ENCODE results near the gene GDPD4.

GDPD4 gene

GRCh38 chr11:77175021-77175842, 126.3 kb downstream of the GDPD4 start:
- DNase-seq (ENCODE audit: low spot score), result no peak

- no peak for DNase-seq (ENCODE audit: low spot score)
Measured at GRCh38 chr11:77174559-77174958, 126.9 kb downstream of the GDPD4 start.

GRCh38 chr11:77173494-77173893, 128.0 kb downstream of the GDPD4 start:
- no peak for DNase-seq (ENCODE audit: low spot score)

GRCh38 chr11:77172666-77172982, 128.9 kb downstream of the GDPD4 start:
- DNase-seq (ENCODE audit: low spot score), result no peak

GRCh38 chr11:77171885-77172665, 129.4 kb downstream of the GDPD4 start:
- no peak for DNase-seq (ENCODE audit: low spot score)

DNA sequence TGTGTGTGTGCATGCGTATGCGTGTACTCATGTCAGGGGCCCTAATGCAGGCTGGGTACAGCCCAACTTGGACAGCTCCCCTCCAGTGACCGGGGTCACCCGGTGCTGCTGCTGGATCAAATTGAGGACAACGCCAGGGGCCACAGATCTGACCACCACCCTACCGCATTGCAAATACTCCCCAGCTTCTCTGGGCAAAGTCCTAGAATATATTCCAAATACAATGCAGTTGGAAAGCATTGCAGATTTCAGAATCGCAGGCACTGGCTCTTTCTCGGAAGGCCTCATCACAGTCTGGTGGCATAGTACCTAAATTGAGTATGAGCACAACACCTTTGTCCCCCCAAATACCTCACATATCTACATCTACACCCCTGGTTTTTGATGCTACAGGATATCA, 130.2 kb downstream of the GDPD4 start:
- no peak for DNase-seq (ENCODE audit: low spot score)

DNA sequence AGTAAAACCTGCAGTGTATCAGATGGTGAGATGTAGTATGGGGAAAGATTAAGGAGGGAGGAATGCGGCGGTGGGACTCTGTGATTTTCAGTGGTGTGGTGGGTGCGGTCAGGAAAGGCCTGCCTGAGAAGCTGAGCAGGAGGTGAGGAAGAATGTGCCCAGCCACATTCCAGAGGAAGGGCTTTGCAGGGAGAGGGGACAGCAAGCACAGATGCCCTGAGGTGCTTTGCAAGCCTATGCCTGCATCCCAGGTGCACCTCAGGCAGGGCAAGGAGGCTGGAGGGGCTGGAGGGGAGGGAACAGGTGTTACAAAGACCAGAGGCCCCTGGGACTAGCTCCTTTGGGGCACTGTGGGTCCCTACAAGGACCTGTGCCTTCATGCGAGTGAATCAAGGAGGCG, 131.4 kb downstream of the GDPD4 start:
- no peak for DNase-seq (ENCODE audit: low spot score)

- no peak for DNase-seq (ENCODE audit: low spot score)
Measured at GRCh38 chr11:77167791-77168190, 133.7 kb downstream of the GDPD4 start.

DNA sequence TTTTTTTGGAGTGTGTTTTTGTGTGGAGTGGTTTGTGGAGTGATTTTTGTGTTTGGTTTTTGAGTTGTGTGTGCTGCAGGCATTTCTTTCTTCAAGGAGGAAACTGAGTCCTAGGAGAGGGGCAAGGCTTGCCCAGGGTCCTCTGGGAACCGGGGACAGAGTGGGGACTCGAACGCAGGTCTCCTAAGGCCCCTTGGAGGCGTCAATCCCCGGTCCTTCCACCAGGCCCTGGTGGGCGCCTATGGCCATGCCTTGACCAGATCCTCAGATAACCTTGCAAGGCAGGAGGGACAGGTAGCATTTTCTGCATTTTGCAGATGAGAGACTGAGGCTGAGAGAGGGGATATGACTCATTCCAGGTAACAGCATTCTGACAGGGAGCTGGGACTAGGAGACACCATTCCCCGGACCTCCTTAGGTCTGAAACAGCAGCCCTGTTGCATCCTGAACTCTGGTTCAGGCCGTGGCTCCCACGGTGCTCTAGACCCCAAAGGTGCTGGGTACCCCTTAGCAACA, 134.3 kb downstream of the GDPD4 start:
- DNase-seq (ENCODE audit: low spot score), result no peak
